Uterus (tissue), 2 donors: ENCODE measurements around the gene ACTA2.

Experiments used
- POLR2A ChIP-seq, 2 donors: fragments of 450-650 bp; IDR thresholded peaks; one replicate each; pipeline ENCODE4 v1.6.1; 2016; ENCODE audit warnings: antibody characterized with exemption in 2 of 2, mild to moderate bottlenecking in 1 of 2, moderate library complexity in 1 of 2
- TF ChIP-seq, protein P1 (sequence below), 4 experiments: fragments of 200-600 bp in 2 of 4; fragments of 450-650 bp in 2 of 4; sonication (generic) in 2 of 4; IDR thresholded peaks; one replicate each; pipeline ENCODE4 v1.5.1; 2016 to 2019; ENCODE audit warnings: antibody characterized with exemption in 4 of 4, mild to moderate bottlenecking in 2 of 4, moderate library complexity in 1 of 4

DNA sequence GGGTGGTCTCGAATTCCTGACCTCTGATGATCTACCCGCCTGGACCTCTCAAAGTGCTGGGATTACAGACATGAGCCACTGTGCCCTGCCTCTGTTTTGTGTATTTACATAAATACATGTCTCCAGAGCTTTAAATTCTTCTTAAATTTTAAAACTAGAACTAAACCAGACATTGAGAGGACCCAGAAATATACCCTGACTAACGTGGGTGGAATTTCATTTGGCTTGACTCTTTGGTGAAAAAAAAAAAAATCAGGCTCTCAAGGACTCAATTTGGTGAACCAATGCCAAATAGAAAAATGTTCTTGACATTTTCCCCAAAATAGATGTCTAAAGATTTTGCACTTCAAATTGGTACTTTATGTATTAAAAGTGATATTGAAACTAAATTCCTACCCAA, 21.4 kb upstream of the ACTA2 start:
- TF ChIP-seq, protein P1, sequence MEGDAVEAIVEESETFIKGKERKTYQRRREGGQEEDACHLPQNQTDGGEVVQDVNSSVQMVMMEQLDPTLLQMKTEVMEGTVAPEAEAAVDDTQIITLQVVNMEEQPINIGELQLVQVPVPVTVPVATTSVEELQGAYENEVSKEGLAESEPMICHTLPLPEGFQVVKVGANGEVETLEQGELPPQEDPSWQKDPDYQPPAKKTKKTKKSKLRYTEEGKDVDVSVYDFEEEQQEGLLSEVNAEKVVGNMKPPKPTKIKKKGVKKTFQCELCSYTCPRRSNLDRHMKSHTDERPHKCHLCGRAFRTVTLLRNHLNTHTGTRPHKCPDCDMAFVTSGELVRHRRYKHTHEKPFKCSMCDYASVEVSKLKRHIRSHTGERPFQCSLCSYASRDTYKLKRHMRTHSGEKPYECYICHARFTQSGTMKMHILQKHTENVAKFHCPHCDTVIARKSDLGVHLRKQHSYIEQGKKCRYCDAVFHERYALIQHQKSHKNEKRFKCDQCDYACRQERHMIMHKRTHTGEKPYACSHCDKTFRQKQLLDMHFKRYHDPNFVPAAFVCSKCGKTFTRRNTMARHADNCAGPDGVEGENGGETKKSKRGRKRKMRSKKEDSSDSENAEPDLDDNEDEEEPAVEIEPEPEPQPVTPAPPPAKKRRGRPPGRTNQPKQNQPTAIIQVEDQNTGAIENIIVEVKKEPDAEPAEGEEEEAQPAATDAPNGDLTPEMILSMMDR (IDR thresholded peaks at IDR 0.05), result no peak
- TF ChIP-seq POLR2A (IDR thresholded peaks at IDR 0.05), result no peak
